Stimulated activated CD4-positive, alpha-beta T cell treated with anti-CD3 and anti-CD28 coated beads, TNF-alpha, amount 100 ng/mL, for 24 hours (primary cell): ENCODE results near the gene CCDC78.
A peak's percentile ranks its signal among the peaks of the same experiment; 100 is the strongest.
"Not testable (repeated sequence)": the region's sequence is repeated elsewhere in the genome, so short reads cannot be mapped to it uniquely, and the experiment has no call there.

ENCODE experiments used
- DNase-seq, 3 experiments: peaks; one replicate each; pipeline ENCODE4 v3.0.0-alpha.2; 2020; ENCODE audit warnings: low read depth in 3 of 3

Gene CCDC78

DNA sequence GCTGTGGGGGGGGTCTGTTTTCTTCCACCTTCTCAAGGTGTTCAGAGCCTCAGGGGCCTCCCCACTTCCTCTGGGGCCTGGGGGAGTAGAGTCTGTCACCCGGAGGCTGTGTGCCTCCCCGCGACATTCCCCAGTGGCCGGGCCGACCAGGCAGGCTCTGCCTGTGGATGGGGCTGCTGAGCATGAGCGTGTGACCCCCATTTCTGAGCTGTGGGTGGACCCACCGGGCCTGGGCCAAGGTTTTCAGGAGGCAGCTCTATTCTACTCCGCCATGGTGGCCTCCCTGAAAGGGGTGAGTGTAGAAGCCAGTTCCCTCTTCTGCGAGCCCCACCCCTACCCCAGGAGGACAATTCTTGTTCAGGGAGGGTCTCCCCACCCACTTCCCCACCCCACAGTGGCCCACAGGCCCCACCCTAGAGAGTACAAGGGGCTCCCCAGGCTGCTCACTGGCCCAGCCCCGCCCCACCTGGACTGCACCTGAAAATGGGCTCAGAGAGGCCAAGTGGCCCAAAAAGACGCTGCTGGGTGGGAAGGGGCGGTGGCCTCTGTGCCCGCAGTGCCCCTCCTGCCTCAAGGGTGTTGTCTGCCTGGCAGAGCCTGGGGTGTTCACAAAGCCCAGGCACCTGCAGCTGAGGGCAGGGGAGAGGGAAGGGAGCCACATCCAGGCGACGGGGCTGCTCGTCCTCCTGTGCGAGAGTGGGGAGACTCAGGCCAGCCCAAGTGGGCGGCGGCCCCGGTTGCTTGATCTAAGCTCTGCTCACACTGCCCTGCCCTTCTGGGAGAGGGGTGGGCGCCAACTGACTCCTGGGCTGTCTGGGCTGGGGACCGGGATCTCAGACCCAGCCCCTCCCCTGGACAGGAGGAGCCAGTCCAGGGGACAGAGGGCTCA is 35.6 kb upstream of the CCDC78 start:
- no peak for DNase-seq

DNA sequence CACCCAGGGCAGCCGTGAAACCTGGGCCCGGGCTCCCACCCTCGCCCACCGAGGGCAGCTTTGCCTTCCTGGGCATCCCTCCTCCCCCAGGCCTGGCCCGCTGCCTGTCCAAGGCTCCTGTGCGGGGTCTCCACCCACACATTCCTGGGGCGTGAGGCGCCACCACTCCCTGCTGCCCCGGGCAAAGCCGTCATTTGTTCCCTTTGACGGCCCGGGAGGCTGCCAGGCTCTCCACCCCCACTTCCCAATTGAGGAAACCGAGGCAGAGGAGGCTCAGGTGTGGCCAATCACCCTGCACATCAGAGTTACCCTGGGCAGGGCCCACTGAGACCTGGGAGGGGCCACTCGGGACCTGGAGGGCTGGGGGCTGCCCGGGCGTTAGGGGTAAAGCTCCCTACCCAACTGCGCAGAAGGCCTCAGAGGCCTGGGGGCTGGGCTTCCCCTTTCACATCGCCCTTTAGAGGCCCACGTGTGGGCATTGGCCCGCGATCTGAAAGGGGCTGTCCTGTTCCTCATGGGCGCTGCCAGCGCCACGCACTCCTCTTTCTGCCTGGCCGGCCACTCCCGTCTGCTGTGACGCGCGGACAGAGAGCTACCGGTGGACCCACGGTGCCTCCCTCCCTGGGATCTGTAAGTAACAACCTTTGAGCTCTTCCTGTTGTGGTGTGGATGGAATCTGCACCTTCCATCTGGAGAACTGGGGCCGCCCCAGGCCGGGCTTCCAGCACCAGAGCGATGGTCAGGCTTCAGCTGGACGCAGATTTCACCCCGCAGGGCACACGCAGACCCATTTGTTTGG is 34.5 kb upstream of the CCDC78 start, which contains the start of gene MSLN:
Gene MSLN, plus strand, starts transcription at position 190 of the 799 bp plus-strand sequence. CDS start 1,947 bp downstream, outside the sequence.
- DNase-seq, result no peak

DNA sequence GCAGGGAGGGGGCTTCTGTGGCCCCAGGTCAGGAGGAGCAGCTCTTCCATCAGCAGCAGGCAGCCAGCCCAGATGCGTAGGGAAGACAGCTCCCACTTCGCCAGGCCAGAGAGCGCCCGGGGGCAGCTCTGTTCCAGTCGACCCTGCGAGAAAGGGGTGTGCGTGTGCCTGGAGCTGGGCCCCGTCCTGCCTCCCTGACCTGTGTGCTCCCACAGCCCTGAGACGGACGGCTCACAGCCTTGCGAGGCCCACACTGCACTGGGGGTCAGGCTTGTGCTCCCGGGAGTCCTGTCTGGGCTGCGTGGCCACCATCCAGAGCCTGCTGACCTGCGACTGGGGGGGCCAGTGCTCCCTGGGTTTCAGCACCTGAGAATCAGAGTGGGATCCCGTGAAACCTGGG is 33.8 kb upstream of the CCDC78 start:
- no peak for DNase-seq

DNA sequence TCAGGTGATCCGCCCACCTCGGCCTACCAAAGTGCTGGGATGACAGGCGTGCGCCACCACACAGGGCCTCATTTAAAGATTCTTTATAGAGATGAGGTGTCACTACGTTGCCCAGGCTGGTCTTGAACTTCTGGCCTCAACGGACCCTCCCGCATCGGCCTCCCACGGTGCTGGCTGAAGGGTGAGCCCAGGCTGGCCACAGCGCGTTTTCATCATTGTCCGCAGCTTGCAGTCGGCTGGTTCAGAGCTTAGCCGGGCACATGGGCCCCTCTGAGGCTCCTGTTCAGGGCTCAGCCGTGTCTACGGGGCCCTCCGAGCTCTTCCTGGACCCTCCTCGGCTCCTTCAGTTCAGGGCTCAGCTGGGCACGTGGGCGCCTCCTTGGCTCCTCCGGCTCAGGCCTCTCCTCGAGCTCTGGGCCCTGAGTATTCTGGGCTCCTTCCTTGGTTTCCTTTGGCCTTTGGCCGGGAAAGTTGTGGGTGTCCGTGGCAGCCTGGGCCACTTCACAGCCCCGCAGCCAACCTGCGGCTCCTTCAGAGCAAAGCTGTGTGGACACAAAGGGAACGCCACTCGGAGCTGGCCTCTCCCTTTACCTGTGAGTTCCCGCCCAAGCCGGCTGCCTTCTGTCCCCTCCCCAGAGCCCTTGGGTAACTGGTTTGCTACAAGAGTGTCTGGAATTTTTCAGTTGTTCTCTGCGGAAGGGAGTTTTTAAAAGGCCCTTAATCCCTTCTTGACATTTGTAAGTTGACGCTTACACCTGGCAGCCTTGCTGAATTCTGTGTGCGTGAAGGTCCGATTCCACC is 33.1 kb upstream of the CCDC78 start:
- no peak for DNase-seq

DNA sequence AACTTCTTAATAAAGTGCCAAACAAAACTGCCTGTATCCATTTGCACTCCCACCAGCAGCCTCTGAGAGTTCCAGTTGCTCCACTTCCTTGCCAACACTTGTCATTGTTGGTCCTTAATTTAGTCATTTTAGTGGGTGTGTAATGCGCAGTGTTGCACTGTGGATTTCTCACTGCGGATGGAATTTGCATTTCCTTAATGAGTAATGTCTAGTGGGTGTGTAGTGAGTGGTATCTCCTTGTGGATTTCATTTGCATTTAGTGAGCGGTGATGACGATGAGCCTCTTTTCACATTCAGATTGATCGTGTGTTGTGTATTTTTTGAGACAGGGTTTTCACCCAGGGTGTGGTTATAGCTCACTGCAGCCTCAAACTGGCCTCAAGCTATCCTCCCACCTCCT is 30.2 kb upstream of the CCDC78 start:
- DNase-seq, result no peak

DNA sequence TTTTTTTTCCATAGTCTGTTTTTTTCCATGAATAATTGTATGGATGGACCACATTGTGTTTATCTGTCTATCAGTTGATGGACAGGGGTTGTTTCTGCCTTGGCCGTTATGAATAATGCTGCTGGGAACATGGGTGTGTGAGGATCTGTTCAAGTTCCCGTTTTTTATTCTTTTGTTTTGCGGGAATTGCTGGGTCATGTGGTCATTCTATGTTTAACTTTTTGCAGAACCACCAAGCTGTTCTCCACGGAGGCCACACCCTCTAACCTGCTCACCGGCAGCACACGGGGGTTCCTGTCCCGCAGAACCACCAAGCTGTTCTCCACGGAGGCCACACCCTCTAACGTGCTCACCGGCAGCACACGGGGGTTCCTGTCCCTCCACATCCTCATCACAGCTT is 28.4 kb upstream of the CCDC78 start:
- no peak for DNase-seq

DNA sequence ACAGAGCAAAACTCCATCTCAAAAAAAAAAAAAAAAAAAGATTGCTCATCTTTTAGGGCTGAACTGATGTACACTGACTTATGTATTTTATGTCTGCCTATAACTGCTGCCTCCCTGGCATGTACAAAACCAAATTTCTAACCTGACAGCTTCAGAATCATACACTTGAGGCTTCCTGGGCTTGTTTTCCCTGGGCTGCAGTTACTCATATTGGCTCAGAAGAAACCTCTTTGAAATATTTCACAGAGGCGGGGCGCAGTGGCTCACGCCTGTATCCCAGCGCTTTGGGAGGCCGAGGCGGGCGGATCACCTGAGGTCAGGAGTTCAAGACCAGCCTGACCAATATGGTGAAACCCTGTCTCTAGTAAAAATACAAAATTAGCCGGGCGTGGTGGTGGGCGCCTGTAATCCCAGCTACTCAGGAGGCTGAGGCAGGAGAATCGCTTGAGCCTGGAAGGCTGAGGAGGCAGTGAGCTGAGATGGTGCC is 27.9 kb upstream of the CCDC78 start:
- DNase-seq, result not testable (repeated sequence)

DNA sequence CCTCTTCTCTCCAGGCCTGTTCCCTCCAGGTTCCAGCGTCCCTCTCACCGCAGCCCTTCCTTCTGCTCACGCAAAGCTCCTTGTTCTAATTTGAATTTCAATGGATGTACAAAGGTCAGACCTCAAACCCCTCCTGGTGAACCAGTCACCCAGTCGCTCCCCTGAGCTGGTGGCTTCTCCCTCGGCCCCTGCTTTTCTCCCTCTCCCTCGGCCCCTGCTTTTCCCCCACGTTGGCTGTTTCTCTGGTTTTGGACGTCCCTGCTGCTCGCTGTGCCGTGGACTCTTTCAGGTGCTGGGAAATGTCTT is 25.7 kb upstream of the CCDC78 start:
- DNase-seq, result no peak

DNA sequence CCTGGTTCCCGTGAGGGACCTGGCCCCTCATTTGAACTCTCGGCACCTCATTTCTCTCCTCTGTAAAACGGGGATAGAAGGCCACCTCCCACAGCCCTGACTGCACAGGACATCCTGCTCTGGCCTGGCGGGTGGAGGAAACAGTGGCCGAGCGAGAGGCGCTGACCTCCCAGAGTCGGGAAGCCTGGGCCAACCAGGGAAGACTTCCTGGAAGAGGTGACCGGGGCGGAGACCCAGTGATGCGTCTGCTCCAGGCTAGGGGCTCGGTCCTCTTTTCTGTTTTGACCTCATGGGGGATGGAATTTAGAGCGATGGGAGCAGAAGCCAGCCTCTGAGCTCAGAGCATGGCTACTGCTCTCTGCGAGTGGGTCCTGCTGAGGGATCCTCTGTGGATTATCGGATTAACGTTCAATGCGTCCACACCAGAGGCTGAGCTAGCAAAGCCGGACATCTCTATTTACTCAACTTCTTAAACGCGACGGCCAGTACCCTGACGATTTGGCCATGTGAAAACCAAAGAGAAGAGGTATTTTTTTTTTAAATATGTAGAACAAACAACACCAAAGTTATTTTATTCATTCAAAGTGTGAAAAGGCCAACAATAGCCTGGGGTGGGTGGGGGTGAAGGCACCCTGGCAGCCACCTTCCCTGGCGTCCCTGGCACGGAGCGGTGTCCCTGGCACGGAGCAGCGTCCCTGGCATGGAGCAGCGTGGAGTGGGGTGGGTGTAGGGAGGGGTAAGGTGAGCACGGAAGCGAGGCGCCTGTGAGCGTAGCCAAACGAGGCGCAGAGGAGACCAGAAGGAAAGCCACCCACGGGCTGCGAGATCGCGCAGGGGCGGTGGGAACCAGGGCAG is 25.1 kb upstream of the CCDC78 start:
- no peak for DNase-seq

DNA sequence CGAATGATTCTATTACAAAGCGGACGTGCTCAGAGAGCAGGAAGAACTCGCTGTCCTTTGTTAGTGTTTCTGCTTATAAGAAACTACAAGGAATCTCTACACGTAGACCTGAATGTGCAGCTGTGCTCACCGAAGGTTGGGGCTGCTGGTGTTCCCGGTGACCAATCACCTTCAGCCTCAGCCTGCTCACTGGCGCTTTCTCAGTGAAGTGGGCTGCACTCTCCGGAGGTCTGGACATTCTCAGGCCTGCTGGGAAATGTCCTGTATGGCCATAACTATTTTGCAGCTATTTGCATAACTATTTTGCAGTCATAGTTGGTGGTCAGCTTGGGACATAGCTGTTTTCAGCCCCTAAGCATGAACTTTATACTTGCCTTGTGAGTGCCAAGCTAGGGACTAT is 24.2 kb upstream of the CCDC78 start:
- DNase-seq, result no peak

DNA sequence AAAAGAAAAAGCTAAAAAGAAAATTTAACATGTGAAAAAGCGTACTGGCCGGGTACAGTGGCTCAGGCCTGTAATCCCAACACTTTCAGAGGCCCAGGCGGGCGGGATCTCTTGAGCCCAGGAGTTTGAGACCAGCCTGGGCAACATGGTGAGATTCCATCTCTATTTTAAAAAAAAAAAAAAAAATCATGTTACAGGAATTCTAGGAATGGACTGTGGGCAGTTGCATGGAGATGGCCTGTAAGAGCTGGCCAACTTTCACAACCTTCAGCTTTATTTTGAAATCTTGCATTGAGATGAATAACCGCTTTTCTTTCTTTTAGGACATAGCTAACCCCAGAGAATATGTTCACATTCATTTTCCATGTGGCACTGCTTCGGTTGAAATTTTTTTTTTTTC is 22.8 kb upstream of the CCDC78 start:
- no peak for DNase-seq

DNA sequence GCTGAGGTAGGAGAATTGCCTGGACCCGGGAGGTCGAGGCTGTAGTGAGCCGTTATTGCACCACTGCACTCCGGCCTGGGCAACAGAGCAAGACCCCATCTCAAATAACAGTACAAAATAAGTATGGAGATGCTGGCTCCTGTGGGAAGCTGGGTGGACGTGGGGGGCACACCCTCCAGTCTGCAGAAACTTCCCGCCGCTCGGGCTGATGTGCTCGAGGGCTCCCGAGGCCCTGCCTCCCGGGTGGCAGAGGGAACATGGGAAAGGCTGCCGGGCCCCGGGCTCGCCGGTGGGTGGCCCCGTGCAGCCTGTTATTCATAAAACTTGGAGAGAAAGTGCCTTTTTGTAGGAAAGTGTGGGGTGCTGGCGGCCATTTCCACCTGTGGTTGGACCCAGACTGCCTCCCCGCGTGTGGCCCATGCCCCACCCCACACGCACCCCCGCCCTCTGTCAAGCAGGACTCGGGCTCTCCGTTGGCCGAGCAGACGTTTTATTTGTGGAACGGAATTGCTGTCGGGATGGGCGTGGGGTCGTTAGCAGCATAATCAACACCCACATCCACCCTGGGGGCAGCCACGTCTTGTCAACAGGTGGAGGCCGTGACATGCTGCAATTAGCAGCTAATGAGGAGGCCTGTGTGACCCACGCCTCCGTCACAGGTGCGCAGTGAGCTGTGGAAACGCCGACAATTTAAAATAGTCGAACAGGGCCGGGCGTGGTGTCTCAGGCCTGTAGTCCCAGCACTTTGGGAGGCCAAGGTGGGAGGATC is 21.9 kb upstream of the CCDC78 start:
- DNase-seq, result no peak

DNA sequence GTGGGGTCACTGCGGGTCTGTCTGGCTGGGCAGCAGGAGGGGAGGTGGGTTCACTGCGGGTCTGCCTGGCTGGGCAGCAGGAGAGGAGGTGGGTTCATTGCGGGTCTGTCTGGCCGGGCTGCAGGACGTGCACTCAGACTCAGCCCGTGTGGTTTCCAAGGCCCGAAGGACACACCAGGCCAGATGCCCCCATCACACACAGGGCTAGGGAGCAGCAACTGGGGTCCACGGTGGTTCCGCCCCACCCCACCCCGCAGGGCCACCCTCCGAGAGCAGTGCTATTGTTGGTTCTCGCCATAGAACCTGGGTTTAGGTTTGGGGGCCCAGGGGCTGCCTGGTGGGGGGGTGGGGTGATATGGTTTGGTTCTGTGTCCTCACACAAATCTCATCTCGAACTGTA is 20.4 kb upstream of the CCDC78 start:
- DNase-seq, result no peak

DNA sequence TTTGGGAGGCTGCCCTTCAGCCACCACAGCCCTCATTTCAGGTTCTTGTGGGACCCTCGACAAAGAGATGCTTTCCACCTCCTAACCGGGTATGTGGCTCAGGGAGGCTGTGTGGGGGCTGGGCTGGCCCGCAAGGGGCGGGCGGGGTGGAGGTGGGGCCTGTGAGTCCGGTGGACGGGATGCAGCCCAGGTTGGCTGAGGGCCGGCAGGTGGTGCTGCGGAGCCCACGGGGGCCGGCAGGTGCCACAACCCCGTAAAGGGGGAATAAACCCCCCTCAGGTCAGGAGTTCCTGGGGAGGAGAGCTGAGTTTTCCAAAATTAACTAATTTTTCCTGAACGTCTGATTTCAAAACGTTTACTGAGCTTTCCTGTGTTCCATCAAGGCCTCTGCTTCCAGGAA is 19.5 kb upstream of the CCDC78 start:
- peak in 1 of 3 experiments; percentile 28 for DNase-seq

DNA sequence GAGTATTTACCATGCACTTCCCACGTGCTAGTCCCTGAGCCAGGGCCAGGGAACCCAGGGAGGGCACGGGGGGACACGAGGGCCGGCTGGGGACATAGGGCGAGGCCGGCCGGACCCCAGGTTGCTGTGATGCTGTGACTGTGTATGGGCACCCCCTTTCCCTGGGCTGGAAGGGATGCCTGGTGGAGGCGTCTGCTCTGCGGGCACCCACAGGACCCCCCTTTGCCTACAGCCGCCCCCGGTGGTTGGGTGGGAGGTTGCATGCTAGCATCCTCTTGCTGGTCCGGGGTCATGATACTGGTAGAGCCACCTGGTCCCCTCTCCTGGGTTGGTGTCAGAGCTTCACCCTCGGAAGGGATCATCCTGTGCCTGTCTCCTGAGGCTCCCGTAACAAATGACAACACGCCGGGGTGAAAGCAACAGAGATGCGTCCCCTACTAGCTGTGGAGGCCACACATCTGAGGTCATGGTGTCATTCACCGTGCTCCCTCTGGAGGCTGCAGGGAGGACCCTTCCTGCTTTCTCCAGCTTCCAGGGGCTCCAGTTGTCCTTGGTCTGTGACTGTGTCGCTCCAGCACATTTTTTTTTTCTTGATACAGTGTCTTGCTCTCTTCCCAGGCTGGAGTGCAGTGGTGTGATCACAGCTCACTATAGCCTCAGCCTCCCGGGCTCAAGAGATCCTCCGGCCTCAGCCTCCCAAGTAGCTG is 17.7 kb upstream of the CCDC78 start:
- DNase-seq, result no peak

DNA sequence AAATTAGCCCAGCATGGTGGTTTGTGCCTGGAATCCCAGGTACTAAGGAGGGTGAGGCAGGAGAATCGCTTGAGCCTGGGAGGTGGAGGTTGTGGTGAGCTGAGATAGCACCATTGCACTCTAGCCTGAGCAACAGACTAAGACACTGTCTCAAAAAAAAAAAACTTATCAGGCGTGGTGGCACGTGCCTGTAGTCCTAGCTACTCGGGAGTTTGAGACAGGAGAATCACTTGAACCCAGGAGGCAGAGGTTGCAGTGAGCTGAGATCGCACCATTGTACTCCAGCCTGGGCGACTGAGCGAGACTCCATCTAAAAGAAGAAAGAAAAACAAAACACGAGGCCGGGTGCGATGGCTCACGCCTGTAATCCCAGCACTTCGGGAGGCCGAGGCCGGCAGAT is 16.7 kb upstream of the CCDC78 start:
- DNase-seq, result not testable (repeated sequence)

DNA sequence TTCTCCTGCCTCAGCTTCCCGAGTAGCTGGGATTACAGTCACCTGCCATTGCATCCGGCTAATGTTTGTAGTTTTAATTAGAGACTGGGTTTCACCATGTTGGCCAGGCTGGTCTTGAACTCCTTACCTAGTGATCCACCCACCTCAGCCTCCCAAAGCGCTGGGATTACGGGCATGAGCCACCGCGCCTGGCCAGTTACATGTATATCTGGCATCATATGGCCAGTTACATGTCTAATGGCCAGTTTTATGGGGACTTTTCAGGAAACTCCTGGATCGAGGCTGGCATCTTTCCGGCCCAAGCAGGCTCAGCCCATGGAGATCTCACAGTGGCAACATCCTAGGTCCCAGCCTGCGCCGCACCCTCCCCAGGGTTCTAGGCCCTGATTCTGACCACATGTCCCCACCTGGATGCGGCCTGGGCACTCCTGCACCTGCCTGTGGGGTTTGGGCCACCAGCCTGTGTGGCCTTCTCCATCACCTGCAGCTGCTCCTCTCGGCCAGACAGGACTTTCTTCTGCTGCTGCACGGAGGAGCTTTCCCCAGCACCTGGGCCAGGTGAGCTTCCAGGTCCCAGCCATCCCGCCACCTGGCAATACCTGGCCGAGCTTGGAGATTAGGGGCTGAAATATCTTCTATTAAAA is 15.9 kb upstream of the CCDC78 start:
- DNase-seq, result no peak

DNA sequence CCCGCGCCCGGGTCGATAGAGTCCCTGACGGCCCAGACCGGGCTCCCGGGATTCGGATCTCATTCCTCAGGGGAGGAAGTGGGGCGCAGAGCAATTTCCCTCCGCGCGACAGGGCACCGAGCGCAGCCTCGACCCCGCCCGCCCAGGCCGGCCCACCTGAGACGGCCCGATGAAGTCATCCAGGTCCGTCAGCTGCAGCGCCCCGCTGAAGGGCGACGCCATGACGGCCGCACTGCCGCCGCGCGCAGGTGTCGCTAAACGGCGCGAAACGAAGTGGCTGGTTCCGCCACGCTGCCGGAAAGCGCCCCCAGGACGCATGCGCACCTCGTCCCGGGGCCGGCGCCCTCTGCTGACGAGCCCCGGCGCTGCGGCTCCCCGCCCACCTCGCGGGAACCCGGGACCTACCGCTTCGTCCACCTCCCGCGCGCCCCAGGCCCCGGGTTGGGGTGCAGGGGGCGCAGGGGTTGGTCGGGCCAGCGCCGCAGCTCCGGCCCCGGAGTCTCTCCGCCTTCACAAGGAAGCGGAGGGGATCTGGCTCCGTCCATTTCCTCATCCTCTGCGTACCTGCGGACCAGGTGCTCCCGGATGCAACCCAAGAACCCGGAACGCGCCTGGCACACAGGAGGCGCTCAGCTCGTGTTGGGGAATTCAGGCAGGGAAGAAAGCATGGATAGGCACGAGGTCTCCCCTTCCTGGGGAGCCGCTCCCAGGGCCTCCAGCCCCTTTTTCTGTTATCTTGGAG is 14.7 kb upstream of the CCDC78 start, which contains the start of gene CIAO3:
Gene CIAO3, minus strand, starts transcription at position 234 of the 742 bp plus-strand sequence. Its CDS starts 12 bp downstream, at position 222.
- peak; percentile 85 to 93 (median 90) for DNase-seq

DNA sequence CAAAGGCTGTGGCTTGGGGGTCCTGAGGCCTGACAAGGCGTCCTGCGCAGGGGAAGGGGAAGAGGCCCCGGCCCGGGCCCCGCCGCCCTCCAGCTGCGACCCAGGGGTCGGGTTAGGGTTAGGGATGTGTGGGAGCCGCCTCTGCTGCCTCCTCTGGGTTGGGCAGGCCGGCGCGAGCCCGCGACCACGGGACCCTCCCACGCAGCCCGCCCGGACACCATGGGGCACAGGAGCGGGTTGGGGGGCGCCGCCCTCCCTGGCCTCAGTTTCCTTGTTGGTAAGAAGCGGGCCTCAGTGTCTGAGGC is 14.2 kb upstream of the CCDC78 start:
- DNase-seq, result no peak
